Osteoblast (primary cell): ENCODE data around the gene NPIPA5. TPM values are rescaled to one million over a fixed set of nuclear protein-coding genes. Genes with fewer than 3 reads are reported as not detected.
"Not testable (repeated sequence)": the region's sequence is repeated elsewhere in the genome, so short reads cannot be mapped to it uniquely, and the experiment has no call there.

Experiments used
- DNase-seq: peaks from one replicate; pipeline ENCODE4 v3.0.0; 2011; ENCODE audit warnings: low spot score, mixed read lengths; ENCODE audit not compliant: insufficient read length; ENCODE audit errors: missing footprints
- H2AFZ ChIP-seq: 2 replicates; pipeline ENCODE4 v1.6.0; 2011; ENCODE audit warnings: mild to moderate bottlenecking, low read length
- H3K27ac ChIP-seq: 2 replicates; pipeline ENCODE4 v1.5.1; 2011; ENCODE audit warnings: mild to moderate bottlenecking, low read depth, low read length, moderate library complexity
- H3K27me3 ChIP-seq: 2 replicates; pipeline ENCODE4 v1.6.0; 2012; ENCODE audit warnings: mild to moderate bottlenecking, control low read depth, inconsistent platforms, low read length, moderate library complexity; ENCODE audit not compliant: insufficient read depth
- H3K36me3 ChIP-seq: 2 replicates; pipeline ENCODE4 v1.5.1; 2011; ENCODE audit warnings: mild to moderate bottlenecking, low read length, control low read depth, moderate library complexity; ENCODE audit not compliant: insufficient read depth
- H3K4me1 ChIP-seq: 2 replicates; pipeline ENCODE4 v1.5.1; 2011; ENCODE audit warnings: mild to moderate bottlenecking, low read length, control low read depth, moderate library complexity; ENCODE audit not compliant: insufficient read depth
- H3K4me2 ChIP-seq: 2 replicates; pipeline ENCODE4 v1.6.0; 2011; ENCODE audit warnings: mild to moderate bottlenecking, low read length; ENCODE audit not compliant: insufficient read depth
- H3K4me3 ChIP-seq: fragments of 200-600 bp; sonication (generic); 3 replicates; pipeline ENCODE4 v1.5.1; 2012; ENCODE audit warnings: mild to moderate bottlenecking, low read length, inconsistent platforms; ENCODE audit not compliant: insufficient read depth
- H3K79me2 ChIP-seq: 2 replicates; pipeline ENCODE4 v1.6.0; 2012; ENCODE audit warnings: mild to moderate bottlenecking, low read length, control low read depth, inconsistent platforms; ENCODE audit not compliant: insufficient read depth
- H3K9me3 ChIP-seq: 2 replicates; pipeline ENCODE4 v1.5.1; 2011; ENCODE audit warnings: low read depth, low read length, control low read depth
- H4K20me1 ChIP-seq: 2 replicates; pipeline ENCODE4 v1.6.0; 2012; ENCODE audit warnings: mild to moderate bottlenecking, low read length, control low read depth; ENCODE audit not compliant: insufficient read depth
- total RNA-seq: library from RNA; depleted of rRNA; stranded (reverse); fragments of >200 nt; gene quantifications from 2 replicates; pipeline ENCODE4 v1.2.3, GENCODE V29; 2012

NPIPA5 gene
- total RNA-seq, 1 donor = 5.4 TPM

GRCh38 chr16:15337974-15338605, 40.0 kb downstream of the NPIPA5 start:
- DNase-seq, H3K4me3 ChIP-seq, H4K20me1 ChIP-seq: not testable (repeated sequence)

GRCh38 chr16:15335609-15336008, 42.5 kb downstream of the NPIPA5 start:
- not testable (repeated sequence) for H4K20me1 ChIP-seq, H2AFZ ChIP-seq, H3K27ac ChIP-seq, H3K9me3 ChIP-seq, H3K4me2 ChIP-seq, H3K36me3 ChIP-seq, H3K4me3 ChIP-seq, H3K27me3 ChIP-seq, H3K79me2 ChIP-seq, H3K4me1 ChIP-seq, DNase-seq

More at GRCh38 chr16:15337974-15338605, 40.0 kb downstream of the NPIPA5 start:
- not testable (repeated sequence) for H3K4me1 ChIP-seq, H2AFZ ChIP-seq, H3K4me2 ChIP-seq, H3K36me3 ChIP-seq, H3K9me3 ChIP-seq, H3K27me3 ChIP-seq, H3K79me2 ChIP-seq, H3K27ac ChIP-seq

- DNase-seq, H3K4me1 ChIP-seq, H3K79me2 ChIP-seq, H4K20me1 ChIP-seq, H2AFZ ChIP-seq, H3K9me3 ChIP-seq, H3K27me3 ChIP-seq, H3K27ac ChIP-seq, H3K36me3 ChIP-seq, H3K4me3 ChIP-seq, H3K4me2 ChIP-seq: not testable (repeated sequence)
Observed at GRCh38 chr16:15333969-15334368, 44.1 kb downstream of the NPIPA5 start.

GRCh38 chr16:15330978-15331377, 47.1 kb downstream of the NPIPA5 start:
- not testable (repeated sequence) for H3K79me2 ChIP-seq, H3K4me2 ChIP-seq, H3K4me3 ChIP-seq, H2AFZ ChIP-seq, H3K9me3 ChIP-seq, H3K36me3 ChIP-seq, H3K27ac ChIP-seq, H4K20me1 ChIP-seq, DNase-seq, H3K27me3 ChIP-seq, H3K4me1 ChIP-seq

GRCh38 chr16:15324954-15325353, 53.1 kb downstream of the NPIPA5 start:
- not testable (repeated sequence) for H3K4me3 ChIP-seq, H2AFZ ChIP-seq, H3K9me3 ChIP-seq, H3K27me3 ChIP-seq, H4K20me1 ChIP-seq, H3K4me2 ChIP-seq, H3K27ac ChIP-seq, DNase-seq, H3K4me1 ChIP-seq, H3K36me3 ChIP-seq, H3K79me2 ChIP-seq

GRCh38 chr16:15323373-15323772, 54.7 kb downstream of the NPIPA5 start:
- H3K36me3 ChIP-seq, H3K27me3 ChIP-seq, H3K4me1 ChIP-seq: not testable (repeated sequence)

GRCh38 chr16:15321221-15321620, 56.9 kb downstream of the NPIPA5 start:
- H3K79me2 ChIP-seq, DNase-seq, H3K27ac ChIP-seq, H3K27me3 ChIP-seq, H3K4me3 ChIP-seq, H3K36me3 ChIP-seq, H4K20me1 ChIP-seq, H2AFZ ChIP-seq, H3K4me2 ChIP-seq, H3K4me1 ChIP-seq, H3K9me3 ChIP-seq: not testable (repeated sequence)

More at GRCh38 chr16:15323373-15323772, 54.7 kb downstream of the NPIPA5 start:
- DNase-seq, H3K9me3 ChIP-seq, H3K27ac ChIP-seq, H3K4me2 ChIP-seq, H3K79me2 ChIP-seq, H3K4me3 ChIP-seq, H4K20me1 ChIP-seq, H2AFZ ChIP-seq: not testable (repeated sequence)

- not testable (repeated sequence) for H3K36me3 ChIP-seq, H3K9me3 ChIP-seq, H3K4me1 ChIP-seq, H2AFZ ChIP-seq, DNase-seq, H4K20me1 ChIP-seq, H3K27me3 ChIP-seq, H3K4me3 ChIP-seq, H3K79me2 ChIP-seq, H3K4me2 ChIP-seq, H3K27ac ChIP-seq
Observed at GRCh38 chr16:15314562-15314961, 63.5 kb downstream of the NPIPA5 start.
